A549 (cell line): ENCODE measurements around the gene COX4I1. TPM values are rescaled to one million over a fixed set of nuclear protein-coding genes. Genes with fewer than 3 reads are reported as not detected.

Experiments
- ATAC-seq, 2 experiments: fragments of 200-7000 bp in 1 of 2; fragments of >200 bp in 1 of 2; cut with Nextera tagmentation in 1 of 2; cut with Tn5 transposase in 1 of 2; 3 replicates each; pipeline versions ENCODE4 v1.8.0 to v1.9.1; 2018 to 2020; ENCODE audit warnings: mild to moderate bottlenecking in 1 of 2, moderate library complexity in 1 of 2
- CTCF ChIA-PET: fragments of 300-600 bp; sonication (Branson Sonifier 250); formaldehyde crosslinking; extraction: SDS; loops from one replicate; lab custom pipeline; 2021; ENCODE audit warnings: antibody characterized with exemption, inconsistent platforms; lab: Yijun Ruan, JAX
- POLR2A ChIA-PET: fragments of 350-600 bp; formaldehyde crosslinking; extraction: SDS; loops from one replicate; lab custom pipeline; 2021; ENCODE audit warnings: antibody characterized with exemption, inconsistent platforms; lab: Yijun Ruan, JAX
- DNase-seq, 2 experiments: peaks; one replicate each; pipeline versions ENCODE4 v3.0.0 to v3.0.0-alpha.2; 2011 to 2016; ENCODE audit warnings: low read depth in 1 of 2, low spot score in 1 of 2
- FAIRE-seq: peaks from 2 replicates; lab custom pipeline; 2011; peaks lifted over from hg19 to GRCh38; lab: Jason Lieb, UNC
- H3K27ac ChIP-seq, 2 experiments: fragments of >200 bp; sonication (Bioruptor Twin); formaldehyde crosslinking; 3 replicates each; pipeline ENCODE4 v1.5.1; 2016 to 2017
- H3K4me1 ChIP-seq: fragments of >200 bp; sonication (Bioruptor Twin); formaldehyde crosslinking; 3 replicates; pipeline ENCODE4 v1.6.1; 2016
- H3K4me2 ChIP-seq: fragments of >200 bp; sonication (Bioruptor Twin); formaldehyde crosslinking; 3 replicates; pipeline ENCODE4 v1.6.1; 2016
- H3K4me3 ChIP-seq: fragments of >200 bp; sonication (Bioruptor Twin); formaldehyde crosslinking; 3 replicates; pipeline ENCODE4 v1.5.1; 2016
- H3K9me3 ChIP-seq: fragments of >200 bp; sonication (Bioruptor Twin); formaldehyde crosslinking; 3 replicates; pipeline ENCODE4 v1.6.1; 2016
- CBX2 ChIP-seq: fragments of 200-600 bp; sonication (generic); IDR thresholded peaks from 2 replicates; pipeline ENCODE4 v1.6.1; 2016; ENCODE audit warnings: low read depth, mild to moderate bottlenecking, borderline replicate concordance
- CEBPB ChIP-seq, 2 experiments: fragments of >200 bp in 1 of 2; sonication (Bioruptor Twin) in 1 of 2; formaldehyde crosslinking in 1 of 2; IDR thresholded peaks; 2 replicates each; pipeline ENCODE4 v1.6.1; 2012 to 2016
- EHMT2 ChIP-seq: fragments of 200-600 bp; sonication (generic); IDR thresholded peaks from 2 replicates; pipeline ENCODE4 v1.6.1; 2016; ENCODE audit warnings: antibody characterized with exemption, low read depth, mild to moderate bottlenecking, moderate library complexity
- GATA3 ChIP-seq: IDR thresholded peaks from 2 replicates; pipeline ENCODE4 v1.6.1; 2012; ENCODE audit warnings: borderline replicate concordance
- HOXA7 ChIP-seq: fragments of 250-450 bp; sonication (Bioruptor Pico); IDR thresholded peaks from 2 replicates; pipeline ENCODE4 v1.5.0; 2020; ENCODE audit warnings: mild to moderate bottlenecking, moderate library complexity
- HOXB5 ChIP-seq: fragments of 250-450 bp; sonication (Bioruptor Pico); IDR thresholded peaks from 2 replicates; pipeline ENCODE4 v1.5.0; 2020; ENCODE audit warnings: mild to moderate bottlenecking, moderate library complexity
- KDM5A ChIP-seq: fragments of 200-600 bp; sonication (generic); IDR thresholded peaks from 2 replicates; pipeline ENCODE4 v1.6.1; 2016; ENCODE audit warnings: antibody characterized with exemption, mild to moderate bottlenecking
- MAX ChIP-seq: IDR thresholded peaks from 2 replicates; pipeline ENCODE4 v1.6.1; 2012
- MYC ChIP-seq: IDR thresholded peaks from 2 replicates; pipeline ENCODE4 v1.6.1; 2012; ENCODE audit warnings: mild to moderate bottlenecking, inconsistent platforms, low read length, improper control_type of control experiment, borderline replicate concordance
- NR3C1 ChIP-seq: fragments of >200 bp; sonication (Bioruptor Twin); formaldehyde crosslinking; IDR thresholded peaks from 3 replicates; pipeline ENCODE4 v1.6.1; 2017
- RCOR1 ChIP-seq: fragments of 150-350 bp; IDR thresholded peaks from 2 replicates; pipeline ENCODE4 v1.6.1; 2014; ENCODE audit warnings: antibody characterized with exemption, low read length, low read depth
- REST ChIP-seq: fragments of 200-600 bp; sonication (generic); IDR thresholded peaks from 2 replicates; pipeline ENCODE4 v1.6.1; 2016; ENCODE audit warnings: antibody characterized with exemption, mild to moderate bottlenecking, moderate library complexity
- RFX5 ChIP-seq: fragments of 450-650 bp; IDR thresholded peaks from 2 replicates; pipeline ENCODE4 v1.7.1; 2014; ENCODE audit warnings: antibody characterized with exemption, mild to moderate bottlenecking, moderate library complexity
- RNF2 ChIP-seq: fragments of 200-600 bp; sonication (generic); IDR thresholded peaks from 2 replicates; pipeline ENCODE4 v1.6.1; 2016; ENCODE audit warnings: low read depth, mild to moderate bottlenecking, antibody characterized with exemption, moderate library complexity, borderline replicate concordance
- SREBF2 ChIP-seq: fragments of 450-650 bp; IDR thresholded peaks from 2 replicates; pipeline ENCODE4 v1.6.1; 2014; ENCODE audit warnings: mild to moderate bottlenecking, moderate library complexity
- TFCP2L1 ChIP-seq: fragments of 250-450 bp; sonication (Bioruptor Pico); IDR thresholded peaks from 2 replicates; pipeline ENCODE4 v1.5.0; 2021; ENCODE audit warnings: mild to moderate bottlenecking
- USF2 ChIP-seq: fragments of 450-650 bp; IDR thresholded peaks from 2 replicates; pipeline ENCODE4 v1.6.1; 2014; ENCODE audit warnings: antibody characterized with exemption
- WGBS: methylation state at CpG from one replicate; pipeline ENCODE4 v1.1.6; 2017; ENCODE audit errors: missing lambda C conversion rate; 5-methylcytosine and 5-hydroxymethylcytosine counted together
- polyA plus RNA-seq, 4 experiments: library from polyadenylated mRNA; depleted of rRNA in 3 of 4; stranded (reverse); fragments of >200 nt; fragmentation: RNase III in 1 of 4; extraction: RNeasy Plus Mini Kit Qiagen cat#74134 plus additional on column Dnase treatment in 1 of 4; gene quantifications; 2 replicates in 3 of 4; 3 replicates in 1 of 4; pipeline ENCODE4 v1.2.3, GENCODE V29; 2011 to 2017
- TF ChIP-seq, protein P1 (sequence below): fragments of >200 bp; sonication (Bioruptor Twin); formaldehyde crosslinking; IDR thresholded peaks from 3 replicates; pipeline ENCODE4 v1.5.1; 2016
- TF ChIP-seq, protein P2 (sequence below): IDR thresholded peaks from 2 replicates; pipeline ENCODE4 v1.6.1; 2012; ENCODE audit warnings: low read depth, borderline replicate concordance

Gene COX4I1
- polyA plus RNA-seq, 2 of the 4 experiments (the other 2 are of a cell fraction): 783 to 929 TPM

DNA sequence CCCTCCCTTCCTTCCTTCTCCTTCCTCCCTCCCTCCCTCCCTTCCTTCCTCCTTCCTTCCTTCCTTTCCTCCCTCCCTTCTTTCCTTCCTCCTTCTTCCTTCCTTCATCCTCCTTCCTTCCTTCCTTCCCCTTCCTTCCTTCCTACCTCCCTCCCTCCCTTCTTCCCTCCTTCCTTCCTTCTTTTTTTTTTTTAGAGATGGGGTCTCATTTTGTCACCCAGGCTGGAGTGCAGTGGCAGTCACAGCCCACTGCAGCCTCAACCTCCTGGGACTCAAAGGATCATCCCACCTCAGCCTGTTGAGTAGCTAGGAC is 44.6 kb downstream of the COX4I1 start:
- no peaks in the 10 kb centered on the region for H3K9me3 ChIP-seq
- no peak for DNase-seq
- FAIRE-seq: no peak
- ATAC-seq: no peak
- no peak overlapping the region for H3K27ac ChIP-seq
- no peak overlapping the region for H3K4me2 ChIP-seq
- ChIA-PET POLR2A (no interaction called here), CTCF (interaction anchor here (1.8 kb wide), 1 partner anchor 23 kb away, joined by 11 read pairs; no protein-coding TSS in a partner anchor)
- H3K4me1 ChIP-seq: no peaks in the 10 kb centered on the region
- TF ChIP-seq KDM5A (no peak), MYC (no peak), RFX5 (no peak), GATA3 (no peak), NR3C1 (no peak)
- no peak overlapping the region for H3K4me3 ChIP-seq

- no peaks in the 10 kb centered on the region for H3K9me3 ChIP-seq
- CTCF ChIA-PET: interaction anchor here (1.8 kb wide), 1 partner anchor 23 kb away, joined by 11 read pairs; no protein-coding TSS in a partner anchor
- H3K4me2 ChIP-seq: no peak overlapping the region
- DNase-seq (no peak), FAIRE-seq (no peak), ATAC-seq (no peak)
- H3K27ac ChIP-seq: no peak overlapping the region
- TF ChIP-seq, protein P1, sequence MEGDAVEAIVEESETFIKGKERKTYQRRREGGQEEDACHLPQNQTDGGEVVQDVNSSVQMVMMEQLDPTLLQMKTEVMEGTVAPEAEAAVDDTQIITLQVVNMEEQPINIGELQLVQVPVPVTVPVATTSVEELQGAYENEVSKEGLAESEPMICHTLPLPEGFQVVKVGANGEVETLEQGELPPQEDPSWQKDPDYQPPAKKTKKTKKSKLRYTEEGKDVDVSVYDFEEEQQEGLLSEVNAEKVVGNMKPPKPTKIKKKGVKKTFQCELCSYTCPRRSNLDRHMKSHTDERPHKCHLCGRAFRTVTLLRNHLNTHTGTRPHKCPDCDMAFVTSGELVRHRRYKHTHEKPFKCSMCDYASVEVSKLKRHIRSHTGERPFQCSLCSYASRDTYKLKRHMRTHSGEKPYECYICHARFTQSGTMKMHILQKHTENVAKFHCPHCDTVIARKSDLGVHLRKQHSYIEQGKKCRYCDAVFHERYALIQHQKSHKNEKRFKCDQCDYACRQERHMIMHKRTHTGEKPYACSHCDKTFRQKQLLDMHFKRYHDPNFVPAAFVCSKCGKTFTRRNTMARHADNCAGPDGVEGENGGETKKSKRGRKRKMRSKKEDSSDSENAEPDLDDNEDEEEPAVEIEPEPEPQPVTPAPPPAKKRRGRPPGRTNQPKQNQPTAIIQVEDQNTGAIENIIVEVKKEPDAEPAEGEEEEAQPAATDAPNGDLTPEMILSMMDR: no peak
- no peak for TF ChIP-seq TFCP2L1 (CRISPR knock-in tag)
- no peak for TF ChIP-seq EHMT2
- TF ChIP-seq CBX2: no peak
- no peak for TF ChIP-seq HOXB5 (CRISPR knock-in tag)
- TF ChIP-seq RCOR1: no peak
- TF ChIP-seq, protein P2, sequence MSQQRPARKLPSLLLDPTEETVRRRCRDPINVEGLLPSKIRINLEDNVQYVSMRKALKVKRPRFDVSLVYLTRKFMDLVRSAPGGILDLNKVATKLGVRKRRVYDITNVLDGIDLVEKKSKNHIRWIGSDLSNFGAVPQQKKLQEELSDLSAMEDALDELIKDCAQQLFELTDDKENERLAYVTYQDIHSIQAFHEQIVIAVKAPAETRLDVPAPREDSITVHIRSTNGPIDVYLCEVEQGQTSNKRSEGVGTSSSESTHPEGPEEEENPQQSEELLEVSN: no peak
- no peak for TF ChIP-seq CEBPB (IDR thresholded peaks at IDR 0.05)
- no peak for TF ChIP-seq REST
- no peak for TF ChIP-seq USF2
- TF ChIP-seq RNF2: no peak
- TF ChIP-seq HOXA7 (CRISPR knock-in tag): no peak
- POLR2A ChIA-PET: no interaction called here
- 34% methylated on average over 15 of the region's 15 CpGs for WGBS
- H3K4me1 ChIP-seq: no peaks in the 10 kb centered on the region
- no peak overlapping the region for H3K4me3 ChIP-seq
Measured at GRCh38 chr16:85844786-85845185, 45.3 kb downstream of the COX4I1 start.

DNA sequence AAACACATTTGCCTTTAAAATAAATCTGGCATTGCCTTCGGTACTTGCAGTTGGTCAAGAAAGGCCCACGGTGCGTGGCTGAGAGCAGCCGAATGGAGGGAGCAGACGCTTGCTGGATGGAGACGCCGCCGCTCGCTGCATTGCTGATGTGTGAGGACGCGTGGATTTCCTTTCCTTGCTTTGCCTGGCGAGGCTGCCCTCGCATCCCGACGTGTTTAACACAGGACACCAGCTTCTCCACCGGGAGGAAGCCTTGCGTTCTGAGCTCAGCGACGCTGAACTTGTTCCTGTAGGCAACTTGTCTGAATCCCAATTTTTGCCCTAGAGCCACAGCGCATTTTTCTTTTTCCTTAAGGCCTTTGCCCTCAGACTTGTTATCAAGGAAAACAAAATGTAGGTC is 45.8 kb downstream of the COX4I1 start:
- WGBS: 81% methylated on average over 20 of the region's 20 CpGs
- no peak overlapping the region for H3K4me2 ChIP-seq

More for the DNA sequence above, 45.8 kb downstream of the COX4I1 start:
- ATAC-seq (no peak), FAIRE-seq (no peak), DNase-seq (no peak)
- no peaks in the 10 kb centered on the region for H3K4me1 ChIP-seq
- CTCF ChIA-PET: interaction anchor here (1.8 kb wide), 1 partner anchor 24 kb away, joined by 11 read pairs; no protein-coding TSS in a partner anchor
- no peak for TF ChIP-seq SREBF2
- no peak for TF ChIP-seq MAX
- no peak for TF ChIP-seq HOXA7 (CRISPR knock-in tag)
- no peak overlapping the region for H3K27ac ChIP-seq
- H3K9me3 ChIP-seq: no peaks in the 10 kb centered on the region
- H3K4me3 ChIP-seq: no peak overlapping the region
- POLR2A ChIA-PET: no interaction called here
